Mucosa of stomach (tissue), 1 donor: ENCODE data around the gene CUEDC2.
"Not testable (repeated sequence)": the region's sequence is repeated elsewhere in the genome, so short reads cannot be mapped to it uniquely, and the experiment has no call there.

Experiments used
- H3K27me3 ChIP-seq: one replicate; pipeline ENCODE4 v1.7.0; 2013; ENCODE audit warnings: mild to moderate bottlenecking, low read length; ENCODE audit not compliant: control insufficient read depth, insufficient read depth
- H3K36me3 ChIP-seq: one replicate; pipeline ENCODE4 v1.7.0; 2013; ENCODE audit warnings: low read length; ENCODE audit not compliant: control insufficient read depth, insufficient read depth
- H3K4me1 ChIP-seq: one replicate; pipeline ENCODE4 v1.7.0; 2013; ENCODE audit warnings: mild to moderate bottlenecking, low read length; ENCODE audit not compliant: control insufficient read depth, insufficient read depth
- H3K4me3 ChIP-seq: one replicate; pipeline ENCODE4 v1.7.0; 2013; ENCODE audit warnings: low read length
- H3K9ac ChIP-seq: one replicate; pipeline ENCODE4 v1.7.0; 2013; ENCODE audit warnings: mild to moderate bottlenecking, low read length, moderate library complexity
- H3K9me3 ChIP-seq: one replicate; pipeline ENCODE4 v1.7.0; 2013; ENCODE audit warnings: mild to moderate bottlenecking, low read length, moderate library complexity; ENCODE audit not compliant: control insufficient read depth
- donor health status: Pancreatic carcinoma.

CUEDC2 gene

GRCh38 chr10:102463983-102464382, 31.6 kb upstream of the CUEDC2 start:
- Histone ChIP-seq H3K9ac (no peak overlapping the region), H3K4me1 (peaks cover 22% of the 10 kb centered on the region)

DNA sequence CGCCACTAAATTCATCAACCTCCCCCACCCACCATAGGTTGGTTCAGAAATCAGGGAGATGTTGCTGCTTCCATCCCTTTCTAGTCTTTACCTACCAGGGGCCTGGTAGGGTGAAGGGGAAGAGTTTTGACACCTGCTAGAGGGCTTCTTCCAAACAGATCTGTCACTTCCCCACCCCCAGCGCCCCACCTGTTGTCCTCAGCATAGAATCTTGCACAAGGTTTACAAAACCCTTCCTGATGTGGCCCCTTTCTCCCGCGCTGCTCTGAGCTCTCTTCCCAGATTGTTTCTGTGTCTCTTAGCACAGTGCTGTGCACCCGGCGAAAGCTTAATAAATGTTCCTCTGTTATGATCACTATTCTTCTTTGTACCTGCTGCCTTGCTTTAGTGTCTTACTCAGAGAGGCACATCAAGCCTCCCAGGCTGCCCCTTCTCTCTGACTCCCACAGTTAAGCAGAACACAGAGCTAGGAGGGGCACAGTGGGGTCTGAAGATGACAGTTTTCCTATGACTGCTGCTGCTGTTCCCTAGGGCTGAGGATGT, 30.2 kb upstream of the CUEDC2 start:
- Histone ChIP-seq H3K4me1 (peaks cover 22% of the 10 kb centered on the region), H3K9me3 (no peaks in the 10 kb centered on the region), H3K36me3 (no peaks in the 10 kb centered on the region), H3K9ac (peak overlapping the region; percentile 13), H3K4me3 (no peak overlapping the region), H3K27me3 (no peaks in the 10 kb centered on the region)

More at GRCh38 chr10:102463983-102464382, 31.6 kb upstream of the CUEDC2 start:
- H3K27me3 ChIP-seq, result no peaks in the 10 kb centered on the region
- H3K9me3 ChIP-seq, result no peaks in the 10 kb centered on the region
- no peaks in the 10 kb centered on the region for H3K36me3 ChIP-seq
- H3K4me3 ChIP-seq, result no peak overlapping the region

DNA sequence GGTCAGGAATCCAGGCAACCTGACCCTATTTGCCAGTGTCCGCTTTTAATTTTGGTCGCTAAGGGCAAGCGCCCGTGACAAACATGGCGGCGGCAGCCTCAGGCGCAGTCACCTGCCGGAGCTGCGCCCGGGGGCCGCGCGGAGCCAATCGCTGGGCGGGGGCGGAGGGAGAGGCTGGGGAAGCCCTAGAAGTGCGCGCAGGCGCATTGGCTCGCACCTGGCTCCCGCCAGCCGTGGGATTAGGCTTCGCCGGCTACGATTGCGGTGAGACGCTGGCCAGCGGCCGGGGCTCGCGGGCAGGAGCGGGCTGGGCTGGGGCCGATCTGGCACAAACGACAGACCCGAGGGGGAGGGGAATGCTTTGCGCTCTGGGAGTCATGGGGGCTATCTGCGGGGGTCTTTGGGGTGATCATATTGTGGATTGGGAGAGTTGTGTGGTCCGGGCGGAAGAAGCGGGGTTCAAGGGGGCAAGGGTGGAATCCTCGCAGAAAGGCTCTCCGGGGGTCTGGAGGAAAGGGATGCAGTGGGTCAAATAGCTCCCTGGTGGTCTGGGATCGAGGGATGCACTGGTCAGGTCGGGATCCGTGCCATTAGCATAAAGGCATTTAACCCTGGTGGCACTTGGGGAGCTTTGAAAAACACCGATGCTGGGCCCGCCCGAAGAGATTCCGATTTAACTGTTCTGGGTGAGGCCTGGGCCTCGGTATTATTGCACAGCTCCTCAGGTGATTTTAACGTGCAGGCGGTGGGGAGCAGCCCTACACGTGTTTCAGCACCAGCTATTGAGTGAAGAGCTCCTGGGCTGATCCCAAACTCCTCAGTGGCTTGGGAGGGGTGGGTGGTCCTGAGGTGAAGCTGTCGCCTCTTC, 29.0 kb upstream of the CUEDC2 start:
- Histone ChIP-seq H3K36me3 (no peaks in the 10 kb centered on the region), H3K9ac (peak overlapping the region; percentile 65), H3K4me1 (peaks cover 22% of the 10 kb centered on the region), H3K9me3 (no peaks in the 10 kb centered on the region), H3K27me3 (no peaks in the 10 kb centered on the region), H3K4me3 (peak overlapping the region; percentile 53)

DNA sequence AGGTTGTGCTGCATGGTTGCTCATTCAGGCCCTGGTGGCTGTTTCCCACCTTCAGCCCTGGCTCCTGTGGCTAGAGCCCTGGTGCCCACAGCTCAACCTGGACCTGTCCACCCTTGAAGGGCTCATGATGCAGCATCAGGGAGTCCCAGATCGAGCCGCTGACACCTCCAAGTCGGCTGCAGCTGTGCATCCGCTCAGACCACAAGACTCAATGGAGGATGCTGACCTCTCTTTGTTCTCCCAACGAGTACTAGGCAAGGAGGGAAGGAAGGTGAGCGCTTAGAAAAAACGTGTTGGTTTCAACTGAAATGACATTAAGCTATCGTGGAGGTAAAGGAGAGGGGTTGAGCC, 28.4 kb upstream of the CUEDC2 start:
- no peaks in the 10 kb centered on the region for H3K36me3 ChIP-seq
- H3K4me1 ChIP-seq, result peaks cover 22% of the 10 kb centered on the region
- H3K4me3 ChIP-seq, result peak overlapping the region; percentile 53
- H3K9ac ChIP-seq, result peak overlapping the region; percentile 65
- no peaks in the 10 kb centered on the region for H3K27me3 ChIP-seq
- no peaks in the 10 kb centered on the region for H3K9me3 ChIP-seq

DNA sequence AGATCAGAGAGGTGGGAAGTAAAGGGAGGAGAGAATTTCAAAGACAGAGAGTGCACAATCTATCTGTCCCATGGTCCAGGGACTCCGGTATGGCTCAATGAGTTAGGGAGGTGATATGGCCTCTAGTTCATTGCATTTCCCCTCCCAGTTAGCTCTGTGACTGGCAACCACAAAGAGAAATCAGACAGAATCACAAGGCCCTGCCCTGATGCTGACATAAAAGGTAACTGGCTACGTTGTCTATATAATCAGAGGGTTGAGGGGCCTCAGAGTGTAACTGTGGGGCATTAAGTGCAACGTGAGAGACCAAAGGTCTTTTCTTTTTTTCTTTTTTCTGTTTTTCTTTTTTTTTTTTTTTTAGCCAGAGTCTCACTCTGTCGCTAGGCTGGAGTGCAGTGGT, 26.3 kb upstream of the CUEDC2 start:
- H3K4me3 ChIP-seq, result no peak overlapping the region
- H3K9me3 ChIP-seq, result no peaks in the 10 kb centered on the region
- no peak overlapping the region for H3K9ac ChIP-seq
- H3K4me1 ChIP-seq, result peaks cover 22% of the 10 kb centered on the region
- no peaks in the 10 kb centered on the region for H3K36me3 ChIP-seq
- no peaks in the 10 kb centered on the region for H3K27me3 ChIP-seq

GRCh38 chr10:102457591-102458150, 25.3 kb upstream of the CUEDC2 start:
- H3K4me1 ChIP-seq, result peaks cover 23% of the 10 kb centered on the region

DNA sequence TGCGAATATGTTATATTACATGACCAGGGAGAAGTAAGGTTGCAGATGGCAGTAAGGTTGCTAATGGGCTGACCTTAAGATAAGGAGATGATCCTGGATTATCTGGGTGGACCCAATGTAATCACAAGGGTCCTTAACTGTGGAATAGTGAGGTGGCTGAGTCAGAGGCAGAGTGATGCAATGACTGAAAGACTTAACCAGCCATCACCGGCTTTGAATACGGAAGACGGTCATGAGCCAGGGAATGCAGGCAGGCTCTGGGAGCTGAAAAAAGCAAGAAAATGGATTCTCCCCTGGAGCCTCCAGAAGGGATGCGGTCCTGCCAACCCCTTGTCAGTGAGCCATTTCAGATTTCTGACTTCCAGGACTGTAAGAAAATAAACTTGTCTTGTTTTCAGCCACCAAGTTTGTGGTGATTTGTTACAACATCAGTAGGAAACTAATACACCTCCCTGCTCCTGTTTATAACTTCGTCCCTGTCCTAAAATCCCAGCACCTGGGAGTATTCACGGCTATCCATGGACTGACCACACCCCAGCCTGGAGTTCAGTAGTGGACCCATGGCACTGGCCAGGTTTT, 23.6 kb upstream of the CUEDC2 start:
- H3K4me3 ChIP-seq, result no peak overlapping the region
- no peaks in the 10 kb centered on the region for H3K9me3 ChIP-seq
- no peaks in the 10 kb centered on the region for H3K27me3 ChIP-seq
- peaks cover 5% of the 10 kb centered on the region for H3K36me3 ChIP-seq
- peaks cover 17% of the 10 kb centered on the region for H3K4me1 ChIP-seq
- no peak overlapping the region for H3K9ac ChIP-seq

More at GRCh38 chr10:102457591-102458150, 25.3 kb upstream of the CUEDC2 start:
- Histone ChIP-seq H3K27me3 (no peaks in the 10 kb centered on the region), H3K9ac (no peak overlapping the region), H3K36me3 (peaks cover 3% of the 10 kb centered on the region), H3K9me3 (no peaks in the 10 kb centered on the region), H3K4me3 (no peak overlapping the region)

DNA sequence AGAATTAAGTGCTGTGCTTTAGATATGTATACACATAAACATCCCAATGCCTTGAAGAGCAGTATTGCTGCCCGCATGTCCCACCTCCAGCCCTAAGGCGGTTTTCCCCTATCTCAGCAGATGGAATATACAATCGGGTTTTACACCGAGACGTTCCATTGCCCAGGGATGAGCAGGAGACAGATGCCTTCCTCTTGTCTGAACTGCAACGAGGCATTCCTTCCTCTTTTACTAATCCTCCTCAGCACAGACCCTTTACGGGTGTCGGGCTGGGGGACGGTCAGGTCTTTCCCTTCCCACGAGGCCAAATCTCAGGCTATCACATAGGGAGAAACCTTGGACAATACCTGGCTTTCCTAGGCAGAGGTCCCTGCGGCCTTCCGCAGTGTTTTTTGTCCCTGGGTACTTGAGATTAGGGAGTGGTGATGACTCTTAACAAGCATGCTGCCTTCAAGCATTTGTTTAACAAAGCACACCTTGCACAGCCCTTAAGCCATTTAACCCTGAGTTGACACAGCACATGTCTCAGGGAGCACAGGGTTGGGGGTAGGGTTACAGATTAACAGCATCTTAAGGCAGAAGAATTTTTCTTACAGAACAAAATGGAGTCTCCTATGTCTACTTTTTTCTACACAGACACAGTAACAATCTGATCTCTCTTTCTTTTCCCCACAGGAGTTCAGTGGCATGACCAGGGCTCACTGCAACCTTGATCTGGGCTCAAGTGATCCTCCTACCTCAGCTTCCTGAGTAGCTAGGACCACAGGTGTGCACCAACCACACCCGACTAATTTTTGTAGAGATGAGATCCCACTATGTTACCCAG, 22.5 kb upstream of the CUEDC2 start:
- H3K4me1 ChIP-seq, result peaks cover 14% of the 10 kb centered on the region
- not testable (repeated sequence) for H3K36me3 ChIP-seq

DNA sequence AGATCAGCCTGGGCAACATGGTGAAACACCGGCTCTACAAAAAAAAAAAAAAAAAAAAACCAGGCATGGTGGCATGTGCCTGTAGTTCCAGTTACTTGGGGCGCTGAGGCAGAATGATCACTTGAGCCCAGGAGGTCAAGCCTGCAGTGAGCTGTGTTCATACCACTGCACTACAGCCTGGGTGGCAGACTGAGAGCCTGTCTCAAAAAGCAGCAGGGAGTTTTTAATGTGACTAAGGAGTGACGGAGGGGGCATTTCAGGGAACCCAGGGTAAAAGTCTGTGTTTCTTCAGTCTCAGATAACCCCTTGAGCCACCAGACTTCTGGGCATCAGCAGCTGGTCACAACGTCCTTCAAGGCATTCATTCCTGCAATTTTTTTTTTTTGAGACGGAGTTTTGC, 21.1 kb upstream of the CUEDC2 start:
- Histone ChIP-seq H3K27me3 (no peaks in the 10 kb centered on the region), H3K9ac (no peak overlapping the region), H3K4me1 (peaks cover 14% of the 10 kb centered on the region), H3K9me3 (no peaks in the 10 kb centered on the region), H3K36me3 (peaks cover 5% of the 10 kb centered on the region), H3K4me3 (no peak overlapping the region)

More for the DNA sequence above, 22.5 kb upstream of the CUEDC2 start:
- H3K9ac ChIP-seq, H3K9me3 ChIP-seq, H3K4me3 ChIP-seq, H3K27me3 ChIP-seq: not testable (repeated sequence)

- Histone ChIP-seq H3K4me1 (peaks cover 14% of the 10 kb centered on the region), H3K9ac (no peak overlapping the region), H3K4me3 (no peak overlapping the region)
Measured at GRCh38 chr10:102452672-102453340, 20.4 kb upstream of the CUEDC2 start.

More at GRCh38 chr10:102452672-102453340, 20.4 kb upstream of the CUEDC2 start:
- H3K27me3 ChIP-seq, result no peaks in the 10 kb centered on the region
- no peaks in the 10 kb centered on the region for H3K9me3 ChIP-seq
- peaks cover 5% of the 10 kb centered on the region for H3K36me3 ChIP-seq
